ENCODE results near the gene PROB1.
A peak's percentile ranks its signal among the peaks of the same experiment; 100 is the strongest.

PROB1 gene

GRCh38 chr5:139368613-139369012, 26.3 kb downstream of the PROB1 start:
- Histone ChIP-seq H2BK5ac (ENCODE audit: low read depth, low read length, poor library complexity, severe bottlenecking) (no peak overlapping the region), H3K14ac (ENCODE audit: low read length in 2 of 2) (no peak overlapping the region), H2BK12ac (ENCODE audit: low read length in 2 of 2) (no peak overlapping the region), H3K79me1 (replicated peaks; ENCODE audit: low read length, poor library complexity, severe bottlenecking) (peaks cover 16% of the 10 kb centered on the region), H3K9ac (ENCODE audit: low read length) (peak overlapping the region; percentile 9), H3K18ac (ENCODE audit: low read depth in 1 of 2, low read length in 2 of 2) (no peak overlapping the region), H3K4ac (ENCODE audit: low read depth in 1 of 2, low read length in 2 of 2) (no peak overlapping the region), H3K4me3 (ENCODE audit: insufficient read depth in 1 of 2, low read depth in 1 of 2, low read length in 2 of 2) (no peak overlapping the region), H4K91ac (ENCODE audit: low read length) (no peak overlapping the region), H3K36me3 (ENCODE audit: control insufficient read depth in 1 of 2, insufficient read depth in 2 of 2, low read depth in 1 of 2, low read length in 2 of 2) (peaks cover 37 to 84% of the 10 kb centered on the region in 2 experiments), H4K8ac (ENCODE audit: low read length) (no peak overlapping the region), H2BK15ac (ENCODE audit: low read depth, poor library complexity, severe bottlenecking) (no peak overlapping the region), H3K27ac (ENCODE audit: low read length, poor library complexity, severe bottlenecking) (no peak overlapping the region), H2BK120ac (ENCODE audit: low read depth, low read length) (no peak overlapping the region), H3K23ac (ENCODE audit: low read length in 2 of 2) (no peak overlapping the region), H3K27me3 (ENCODE audit: control insufficient read depth in 1 of 2, insufficient read depth in 1 of 2, low read length in 2 of 2) (no peaks in the 10 kb centered on the region), H3K4me1 (ENCODE audit: control insufficient read depth, insufficient read depth, low read depth, low read length) (no peaks in the 10 kb centered on the region), H3K4me2 (ENCODE audit: low read length, poor library complexity, severe bottlenecking) (no peak overlapping the region), H3K9me3 (ENCODE audit: control insufficient read depth, low read length) (no peaks in the 10 kb centered on the region), H2AK5ac (ENCODE audit: low read length, severe bottlenecking) (no peak overlapping the region), H2AFZ (ENCODE audit: low read depth, low read length) (no peak overlapping the region)
- no peak for DNase-seq
- WGBS: 90% methylated on average over 2 of the region's 2 CpGs

GRCh38 chr5:139364466-139364865, 30.4 kb downstream of the PROB1 start:
- Histone ChIP-seq H2AK5ac (ENCODE audit: low read length, severe bottlenecking) (no peak overlapping the region), H3K23ac (ENCODE audit: low read length in 2 of 2) (no peak overlapping the region), H3K4me3 (ENCODE audit: insufficient read depth in 1 of 2, low read depth in 1 of 2, low read length in 2 of 2) (no peak overlapping the region), H2BK15ac (ENCODE audit: low read depth, poor library complexity, severe bottlenecking) (no peak overlapping the region), H3K4me1 (ENCODE audit: control insufficient read depth, insufficient read depth, low read depth, low read length) (peaks cover 3% of the 10 kb centered on the region), H3K27ac (ENCODE audit: low read length, poor library complexity, severe bottlenecking) (no peak overlapping the region), H3K4ac (ENCODE audit: low read depth in 1 of 2, low read length in 2 of 2) (no peak overlapping the region), H3K36me3 (ENCODE audit: control insufficient read depth in 1 of 2, insufficient read depth in 2 of 2, low read depth in 1 of 2, low read length in 2 of 2) (peaks cover 21 to 50% of the 10 kb centered on the region in 2 experiments), H3K4me2 (ENCODE audit: low read length, poor library complexity, severe bottlenecking) (no peak overlapping the region), H2BK5ac (ENCODE audit: low read depth, low read length, poor library complexity, severe bottlenecking) (no peak overlapping the region), H3K9ac (ENCODE audit: low read length) (no peak overlapping the region), H3K9me3 (ENCODE audit: control insufficient read depth, low read length) (no peaks in the 10 kb centered on the region), H3K14ac (ENCODE audit: low read length in 2 of 2) (no peak overlapping the region), H2BK120ac (ENCODE audit: low read depth, low read length) (no peak overlapping the region), H2AFZ (ENCODE audit: low read depth, low read length) (no peak overlapping the region), H4K91ac (ENCODE audit: low read length) (no peak overlapping the region), H3K79me1 (replicated peaks; ENCODE audit: low read length, poor library complexity, severe bottlenecking) (peaks cover 9% of the 10 kb centered on the region), H4K8ac (ENCODE audit: low read length) (no peak overlapping the region), H3K18ac (ENCODE audit: low read depth in 1 of 2, low read length in 2 of 2) (no peak overlapping the region), H3K27me3 (ENCODE audit: control insufficient read depth in 1 of 2, insufficient read depth in 1 of 2, low read length in 2 of 2) (no peaks in the 10 kb centered on the region), H2BK12ac (ENCODE audit: low read length in 2 of 2) (no peak overlapping the region)
- DNase-seq: no peak
- WGBS: no CpG with 5 or more reads among the region's 2 CpGs

GRCh38 chr5:139363937-139364336, 31.0 kb downstream of the PROB1 start:
- Histone ChIP-seq H3K27me3 (ENCODE audit: control insufficient read depth in 1 of 2, insufficient read depth in 1 of 2, low read length in 2 of 2) (no peaks in the 10 kb centered on the region), H2BK5ac (ENCODE audit: low read depth, low read length, poor library complexity, severe bottlenecking) (no peak overlapping the region), H3K36me3 (ENCODE audit: control insufficient read depth in 1 of 2, insufficient read depth in 2 of 2, low read depth in 1 of 2, low read length in 2 of 2) (peaks cover 24 to 45% of the 10 kb centered on the region in 2 experiments), H2BK15ac (ENCODE audit: low read depth, poor library complexity, severe bottlenecking) (no peak overlapping the region), H3K4me1 (ENCODE audit: control insufficient read depth, insufficient read depth, low read depth, low read length) (peaks cover 5% of the 10 kb centered on the region), H3K14ac (ENCODE audit: low read length in 2 of 2) (no peak overlapping the region), H3K9me3 (ENCODE audit: control insufficient read depth, low read length) (no peaks in the 10 kb centered on the region), H3K4me3 (ENCODE audit: insufficient read depth in 1 of 2, low read depth in 1 of 2, low read length in 2 of 2) (no peak overlapping the region), H3K79me1 (replicated peaks; ENCODE audit: low read length, poor library complexity, severe bottlenecking) (peaks cover 9% of the 10 kb centered on the region), H2BK12ac (ENCODE audit: low read length in 2 of 2) (no peak overlapping the region), H3K27ac (ENCODE audit: low read length, poor library complexity, severe bottlenecking) (no peak overlapping the region), H4K91ac (ENCODE audit: low read length) (no peak overlapping the region), H3K4me2 (ENCODE audit: low read length, poor library complexity, severe bottlenecking) (no peak overlapping the region), H2BK120ac (ENCODE audit: low read depth, low read length) (no peak overlapping the region), H3K9ac (ENCODE audit: low read length) (no peak overlapping the region), H4K8ac (ENCODE audit: low read length) (no peak overlapping the region), H3K4ac (ENCODE audit: low read depth in 1 of 2, low read length in 2 of 2) (no peak overlapping the region), H2AK5ac (ENCODE audit: low read length, severe bottlenecking) (no peak overlapping the region), H3K23ac (ENCODE audit: low read length in 2 of 2) (no peak overlapping the region), H2AFZ (ENCODE audit: low read depth, low read length) (no peak overlapping the region), H3K18ac (ENCODE audit: low read depth in 1 of 2, low read length in 2 of 2) (no peak overlapping the region)
- DNase-seq: no peak
- WGBS: 100% methylated on average over 1 of the region's 2 CpGs

GRCh38 chr5:139361835-139362429, 33.0 kb downstream of the PROB1 start:
- no peak overlapping the region for H2AK5ac ChIP-seq (ENCODE audit: low read length, severe bottlenecking)
- no peak overlapping the region for H3K4ac ChIP-seq (ENCODE audit: low read depth in 1 of 2, low read length in 2 of 2)
- H3K4me3 ChIP-seq (ENCODE audit: insufficient read depth in 1 of 2, low read depth in 1 of 2, low read length in 2 of 2): no peak overlapping the region
- no peak overlapping the region for H2BK12ac ChIP-seq (ENCODE audit: low read length in 2 of 2)
- H3K4me2 ChIP-seq (ENCODE audit: low read length, poor library complexity, severe bottlenecking): no peak overlapping the region
- H4K8ac ChIP-seq (ENCODE audit: low read length): no peak overlapping the region
- no peak overlapping the region for H3K23ac ChIP-seq (ENCODE audit: low read length in 2 of 2)
- no peak for DNase-seq
- no peak overlapping the region for H2BK120ac ChIP-seq (ENCODE audit: low read depth, low read length)
- H3K79me1 ChIP-seq (replicated peaks; ENCODE audit: low read length, poor library complexity, severe bottlenecking): peaks cover 7% of the 10 kb centered on the region
- no peak overlapping the region for H2BK5ac ChIP-seq (ENCODE audit: low read depth, low read length, poor library complexity, severe bottlenecking)
- peaks cover 26 to 40% of the 10 kb centered on the region in 2 experiments for H3K36me3 ChIP-seq (ENCODE audit: control insufficient read depth in 1 of 2, insufficient read depth in 2 of 2, low read depth in 1 of 2, low read length in 2 of 2)
- H3K9me3 ChIP-seq (ENCODE audit: control insufficient read depth, low read length): no peaks in the 10 kb centered on the region
- H3K4me1 ChIP-seq (ENCODE audit: control insufficient read depth, insufficient read depth, low read depth, low read length): peaks cover 6% of the 10 kb centered on the region
- H3K9ac ChIP-seq (ENCODE audit: low read length): no peak overlapping the region
- no peak overlapping the region for H3K18ac ChIP-seq (ENCODE audit: low read depth in 1 of 2, low read length in 2 of 2)
- no peak overlapping the region for H2BK15ac ChIP-seq (ENCODE audit: low read depth, poor library complexity, severe bottlenecking)
- 87% methylated on average over 5 of the region's 6 CpGs for WGBS
- no peaks in the 10 kb centered on the region for H3K27me3 ChIP-seq (ENCODE audit: control insufficient read depth in 1 of 2, insufficient read depth in 1 of 2, low read length in 2 of 2)
- no peak overlapping the region for H3K27ac ChIP-seq (ENCODE audit: low read length, poor library complexity, severe bottlenecking)
- no peak overlapping the region for H2AFZ ChIP-seq (ENCODE audit: low read depth, low read length)
- H3K14ac ChIP-seq (ENCODE audit: low read length in 2 of 2): no peak overlapping the region
- no peak overlapping the region for H4K91ac ChIP-seq (ENCODE audit: low read length)

Data from mesenchymal stem cell (in vitro differentiated cells and primary cell).